ENCODE measurements around the gene MIER3. TPM values are rescaled to one million over a fixed set of nuclear protein-coding genes. Genes with fewer than 3 reads are reported as not detected.

The MIER3 gene
- total and polyA plus RNA-seq, 8 donors, result 16.6 to 39.9 (median 36.5) TPM

DNA sequence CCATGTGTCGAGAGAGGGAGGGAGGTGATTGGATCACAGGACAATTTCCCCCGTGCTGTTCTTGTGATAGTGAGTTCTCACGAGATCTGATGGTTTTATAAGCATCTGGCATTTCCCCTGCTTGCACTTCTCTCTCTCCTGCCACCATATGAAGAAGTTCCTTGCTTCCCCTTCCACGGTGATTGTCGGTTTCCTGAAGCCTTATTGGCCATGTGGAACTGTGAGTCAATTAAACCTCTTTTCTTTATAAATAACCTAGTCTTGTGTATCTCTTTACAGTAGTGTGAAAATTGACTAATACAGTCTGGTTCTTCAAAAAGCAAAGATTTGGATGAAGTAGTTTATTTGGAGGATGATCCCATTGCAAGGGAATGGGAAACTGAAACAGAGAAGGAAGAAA is 11.3 kb upstream of the MIER3 start:
- no peak overlapping the region for H3K27ac ChIP-seq
- H3K27me3 ChIP-seq, result peaks cover 4 to 8% of the 10 kb centered on the region in 2 donors
- no peaks in the 10 kb centered on the region for H3K36me3 ChIP-seq
- no peaks in the 10 kb centered on the region for H3K4me1 ChIP-seq
- H3K4me3 ChIP-seq, result no peak overlapping the region
- intact Hi-C loops (cut with DNase I), result no loop called here
- TF ChIP-seq, protein P1, sequence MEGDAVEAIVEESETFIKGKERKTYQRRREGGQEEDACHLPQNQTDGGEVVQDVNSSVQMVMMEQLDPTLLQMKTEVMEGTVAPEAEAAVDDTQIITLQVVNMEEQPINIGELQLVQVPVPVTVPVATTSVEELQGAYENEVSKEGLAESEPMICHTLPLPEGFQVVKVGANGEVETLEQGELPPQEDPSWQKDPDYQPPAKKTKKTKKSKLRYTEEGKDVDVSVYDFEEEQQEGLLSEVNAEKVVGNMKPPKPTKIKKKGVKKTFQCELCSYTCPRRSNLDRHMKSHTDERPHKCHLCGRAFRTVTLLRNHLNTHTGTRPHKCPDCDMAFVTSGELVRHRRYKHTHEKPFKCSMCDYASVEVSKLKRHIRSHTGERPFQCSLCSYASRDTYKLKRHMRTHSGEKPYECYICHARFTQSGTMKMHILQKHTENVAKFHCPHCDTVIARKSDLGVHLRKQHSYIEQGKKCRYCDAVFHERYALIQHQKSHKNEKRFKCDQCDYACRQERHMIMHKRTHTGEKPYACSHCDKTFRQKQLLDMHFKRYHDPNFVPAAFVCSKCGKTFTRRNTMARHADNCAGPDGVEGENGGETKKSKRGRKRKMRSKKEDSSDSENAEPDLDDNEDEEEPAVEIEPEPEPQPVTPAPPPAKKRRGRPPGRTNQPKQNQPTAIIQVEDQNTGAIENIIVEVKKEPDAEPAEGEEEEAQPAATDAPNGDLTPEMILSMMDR (IDR thresholded peaks at IDR 0.05), result no peak
- ATAC-seq (no peak), DNase-seq (no peak)
- no peaks in the 10 kb centered on the region for H3K9me3 ChIP-seq

DNA sequence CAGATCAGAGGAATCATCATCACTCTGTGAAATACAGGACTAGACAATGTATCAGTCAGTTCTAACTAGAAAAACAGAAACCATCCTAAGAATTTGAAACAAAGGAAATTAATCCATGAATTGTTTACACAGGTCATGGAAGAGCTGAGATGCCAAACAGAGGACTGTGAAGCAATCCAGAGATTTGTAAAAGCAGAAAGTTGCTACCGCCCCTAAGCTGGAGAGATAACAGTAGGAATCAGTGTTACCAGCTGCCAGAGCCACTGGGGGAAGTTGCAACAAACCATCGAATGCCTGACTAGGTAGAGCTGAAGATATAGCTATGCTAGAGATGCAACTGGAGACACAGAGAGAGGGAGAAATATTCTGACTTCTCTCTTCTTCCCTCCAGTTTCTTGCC is 10.4 kb upstream of the MIER3 start:
- no peaks in the 10 kb centered on the region for H3K4me1 ChIP-seq
- TF ChIP-seq, protein P1 (IDR thresholded peaks at IDR 0.05), result no peak
- DNase-seq (no peak), ATAC-seq (no peak)
- no peaks in the 10 kb centered on the region for H3K36me3 ChIP-seq
- peaks cover 4 to 8% of the 10 kb centered on the region in 2 donors for H3K27me3 ChIP-seq
- H3K9me3 ChIP-seq, result no peaks in the 10 kb centered on the region
- H3K4me3 ChIP-seq, result no peak overlapping the region
- intact Hi-C loops (cut with DNase I), result no loop called here
- H3K27ac ChIP-seq, result no peak overlapping the region

DNA sequence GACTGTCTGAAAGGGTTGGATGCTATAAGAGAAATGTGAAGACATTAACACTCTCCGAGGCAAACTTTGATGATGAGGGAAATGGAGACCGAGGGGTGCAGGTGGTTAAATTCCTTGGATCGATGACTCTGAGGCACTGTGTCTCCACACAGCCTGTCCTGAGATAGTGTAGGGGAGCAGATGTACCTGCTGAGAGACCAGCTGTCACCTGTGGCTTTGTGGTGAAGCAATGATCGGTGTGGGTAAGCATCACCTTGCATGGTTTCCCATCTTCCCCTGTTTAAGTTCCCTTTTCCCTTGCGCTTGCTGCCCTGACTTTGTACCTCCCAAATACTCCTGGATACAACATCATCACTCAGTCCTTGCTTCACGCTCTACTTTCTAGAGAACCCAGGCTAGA is 9.8 kb upstream of the MIER3 start:
- H3K9me3 ChIP-seq, result no peaks in the 10 kb centered on the region
- no peaks in the 10 kb centered on the region for H3K36me3 ChIP-seq
- no peak for ATAC-seq
- TF ChIP-seq, protein P1 (IDR thresholded peaks at IDR 0.05), result no peak
- H3K27me3 ChIP-seq, result peaks cover 7 to 8% of the 10 kb centered on the region in 2 donors
- no peaks in the 10 kb centered on the region for H3K4me1 ChIP-seq
- H3K27ac ChIP-seq, result no peak overlapping the region
- H3K4me3 ChIP-seq, result no peak overlapping the region
- intact Hi-C loops (cut with DNase I), result no loop called here
- no peak for DNase-seq

DNA sequence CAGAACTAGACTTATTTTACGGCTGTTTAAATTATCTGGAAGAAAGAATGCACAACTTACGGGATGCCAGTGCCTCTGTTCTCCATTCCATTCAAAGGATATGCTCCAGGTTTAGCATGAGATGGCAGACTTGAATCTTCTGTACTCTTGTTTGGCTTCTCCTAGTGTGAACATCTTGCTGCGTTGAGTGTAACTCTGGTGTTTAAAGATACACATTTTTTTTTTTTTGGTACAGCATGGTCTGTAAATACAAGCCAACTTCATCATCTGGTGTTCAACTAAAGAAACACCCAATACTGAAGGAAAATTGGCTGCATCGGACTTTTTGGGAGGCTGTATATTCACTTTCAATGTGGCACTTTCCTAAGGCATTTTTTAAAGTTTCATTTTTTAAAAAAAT is 7.4 kb upstream of the MIER3 start:
- TF ChIP-seq, protein P1 (IDR thresholded peaks at IDR 0.05), result no peak
- Histone ChIP-seq H3K27me3 (peaks cover 3 to 18% of the 10 kb centered on the region in 2 donors), H3K9me3 (no peaks in the 10 kb centered on the region), H3K4me3 (no peak overlapping the region), H3K36me3 (no peaks in the 10 kb centered on the region), H3K27ac (no peak overlapping the region), H3K4me1 (no peaks in the 10 kb centered on the region)
- intact Hi-C loops (cut with DNase I), result no loop called here
- ATAC-seq (no peak), DNase-seq (no peak)

DNA sequence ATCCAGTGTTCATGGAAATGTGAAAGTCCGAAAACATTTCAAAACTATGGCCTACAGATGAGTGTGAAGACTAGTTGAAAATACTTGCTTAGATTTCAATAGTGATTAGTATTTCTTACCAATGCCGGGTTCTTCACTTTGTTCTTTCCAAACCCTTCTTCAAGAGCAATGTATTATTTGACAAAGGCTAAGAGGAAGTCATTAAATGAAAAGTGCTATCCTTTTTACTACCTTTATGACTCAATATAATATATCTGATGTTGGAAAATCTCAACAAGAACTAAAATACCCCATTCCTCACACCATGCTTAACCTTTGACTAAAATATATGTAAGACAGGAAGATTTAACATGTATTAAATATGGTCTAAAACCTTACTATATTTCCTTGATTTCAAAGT is 6.7 kb upstream of the MIER3 start:
- ATAC-seq (no peak), DNase-seq (no peak)
- TF ChIP-seq, protein P1 (IDR thresholded peaks at IDR 0.05), result no peak
- Histone ChIP-seq H3K4me1 (no peaks in the 10 kb centered on the region), H3K4me3 (no peak overlapping the region), H3K9me3 (no peaks in the 10 kb centered on the region), H3K27me3 (peaks cover 6 to 23% of the 10 kb centered on the region in 2 donors), H3K27ac (no peak overlapping the region), H3K36me3 (no peaks in the 10 kb centered on the region)
- intact Hi-C loops (cut with DNase I), result no loop called here

Measured in left lung (tissue), 10 donors.